ENCODE results near the gene ERBB2. TPM values are rescaled to one million over a fixed set of nuclear protein-coding genes. Genes with fewer than 3 reads are reported as not detected.

ERBB2 gene
- total and polyA plus RNA-seq, 2 of the 13 experiments (the other 11 are each of a cell fraction or from before 2014, with no cell fraction given): 57.7 to 64.1 TPM

DNA sequence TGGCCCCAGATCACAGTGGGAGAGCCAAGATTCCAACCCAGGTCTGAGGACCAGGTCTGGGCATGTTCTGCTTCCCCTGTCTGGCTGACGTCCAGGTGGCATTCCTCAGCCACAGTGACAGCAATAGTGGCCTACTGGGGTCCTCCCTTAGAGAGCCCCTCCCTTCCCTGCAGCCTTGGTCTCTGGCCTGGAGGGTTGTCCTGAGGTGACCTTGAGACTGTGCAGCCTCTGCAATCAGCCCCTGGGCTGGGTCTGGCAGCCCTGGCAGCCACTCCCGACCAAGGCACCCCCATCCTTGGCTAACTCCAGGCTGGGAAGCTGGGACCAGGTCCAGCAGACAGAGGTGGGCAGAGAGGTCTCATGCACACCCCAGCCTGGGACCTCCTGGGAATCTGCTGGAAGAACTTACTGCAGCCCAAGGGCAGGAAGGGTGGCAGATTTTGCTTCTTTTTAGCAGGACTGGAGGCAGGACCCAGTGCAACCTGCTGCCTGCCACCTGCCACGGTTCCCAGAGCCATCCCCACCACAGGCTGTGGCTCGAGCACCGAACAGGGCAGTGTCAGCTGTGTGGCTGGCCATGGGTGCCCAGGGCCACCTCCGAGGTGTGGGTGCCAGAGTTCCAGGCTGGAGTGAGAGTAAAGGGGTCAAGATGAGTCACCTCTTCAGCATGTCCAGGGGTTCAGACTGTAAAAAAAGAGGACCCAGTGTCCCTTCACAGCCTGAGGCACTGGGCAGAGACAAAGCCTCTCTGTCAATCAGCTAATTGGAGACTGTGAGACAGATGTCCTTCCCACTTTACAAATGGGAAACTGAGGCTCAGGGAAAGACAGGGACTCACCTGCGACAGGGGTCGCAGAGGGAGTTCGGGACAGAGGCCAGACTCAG lies 50.5 kb downstream of the ERBB2 start (continued):
- TF ChIP-seq ZNF224 (CRISPR knock-in tag; IDR thresholded peaks at IDR 0.05) (no peak), ZFP37 (CRISPR knock-in tag; IDR thresholded peaks at IDR 0.05; ENCODE audit: borderline replicate concordance) (no peak), ZNF589 (CRISPR knock-in tag; conservative IDR thresholded peaks at IDR 0.05) (no peak), TCF7 (IDR thresholded peaks at IDR 0.05; ENCODE audit: low read depth) (no peak), ZMYM2 (CRISPR knock-in tag; IDR thresholded peaks at IDR 0.05) (peak; percentile 54; the same call in 1 of the 2 replicates), POLR2AphosphoS2 (IDR thresholded peaks at IDR 0.05; ENCODE audit: low read depth, low read length) (no peak), CBX5 (CRISPR knock-in tag; IDR thresholded peaks at IDR 0.05; ENCODE audit: borderline replicate concordance) (peak; percentile 20; the same call in 1 of the 2 replicates), ZSCAN9 (CRISPR knock-in tag; IDR thresholded peaks at IDR 0.05; ENCODE audit: borderline replicate concordance) (no peak), ZNF569 (CRISPR knock-in tag; IDR thresholded peaks at IDR 0.05; ENCODE audit: borderline replicate concordance) (no peak), ERF (CRISPR knock-in tag; IDR thresholded peaks at IDR 0.05) (0 out of 2 replicates have a peak, but pooled peaks have one; percentile 43), TAF1 (CRISPR knock-in tag; IDR thresholded peaks at IDR 0.05) (no peak; the same call in 1 of the 2 replicates), KDM5A (IDR thresholded peaks at IDR 0.05; ENCODE audit: borderline replicate concordance, low read length) (no peak), CHD2 (IDR thresholded peaks at IDR 0.05; ENCODE audit: low read depth, low read length) (no peak), ZFP82 (CRISPR knock-in tag; IDR thresholded peaks at IDR 0.05; ENCODE audit: borderline replicate concordance) (no peak), FOXC1 (CRISPR knock-in tag; IDR thresholded peaks at IDR 0.05; ENCODE audit: borderline replicate concordance) (peak; percentile 81), ZNF761 (CRISPR knock-in tag; conservative IDR thresholded peaks at IDR 0.05) (0 out of 2 replicates have a peak, but pooled peaks have one; percentile 58), RAD51 (IDR thresholded peaks at IDR 0.05; ENCODE audit: borderline replicate concordance) (no peak)
- TF ChIP-seq, protein P1, sequence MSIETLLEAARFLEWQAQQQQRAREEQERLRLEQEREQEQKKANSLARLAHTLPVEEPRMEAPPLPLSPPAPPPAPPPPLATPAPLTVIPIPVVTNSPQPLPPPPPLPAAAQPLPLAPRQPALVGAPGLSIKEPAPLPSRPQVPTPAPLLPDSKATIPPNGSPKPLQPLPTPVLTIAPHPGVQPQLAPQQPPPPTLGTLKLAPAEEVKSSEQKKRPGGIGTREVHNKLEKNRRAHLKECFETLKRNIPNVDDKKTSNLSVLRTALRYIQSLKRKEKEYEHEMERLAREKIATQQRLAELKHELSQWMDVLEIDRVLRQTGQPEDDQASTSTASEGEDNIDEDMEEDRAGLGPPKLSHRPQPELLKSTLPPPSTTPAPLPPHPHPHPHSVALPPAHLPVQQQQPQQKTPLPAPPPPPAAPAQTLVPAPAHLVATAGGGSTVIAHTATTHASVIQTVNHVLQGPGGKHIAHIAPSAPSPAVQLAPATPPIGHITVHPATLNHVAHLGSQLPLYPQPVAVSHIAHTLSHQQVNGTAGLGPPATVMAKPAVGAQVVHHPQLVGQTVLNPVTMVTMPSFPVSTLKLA (IDR thresholded peaks at IDR 0.05): no peak
- TF ChIP-seq, protein P2, sequence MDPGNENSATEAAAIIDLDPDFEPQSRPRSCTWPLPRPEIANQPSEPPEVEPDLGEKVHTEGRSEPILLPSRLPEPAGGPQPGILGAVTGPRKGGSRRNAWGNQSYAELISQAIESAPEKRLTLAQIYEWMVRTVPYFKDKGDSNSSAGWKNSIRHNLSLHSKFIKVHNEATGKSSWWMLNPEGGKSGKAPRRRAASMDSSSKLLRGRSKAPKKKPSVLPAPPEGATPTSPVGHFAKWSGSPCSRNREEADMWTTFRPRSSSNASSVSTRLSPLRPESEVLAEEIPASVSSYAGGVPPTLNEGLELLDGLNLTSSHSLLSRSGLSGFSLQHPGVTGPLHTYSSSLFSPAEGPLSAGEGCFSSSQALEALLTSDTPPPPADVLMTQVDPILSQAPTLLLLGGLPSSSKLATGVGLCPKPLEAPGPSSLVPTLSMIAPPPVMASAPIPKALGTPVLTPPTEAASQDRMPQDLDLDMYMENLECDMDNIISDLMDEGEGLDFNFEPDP (CRISPR knock-in tag; conservative IDR thresholded peaks at IDR 0.05): no peak
- TF ChIP-seq, protein P3, sequence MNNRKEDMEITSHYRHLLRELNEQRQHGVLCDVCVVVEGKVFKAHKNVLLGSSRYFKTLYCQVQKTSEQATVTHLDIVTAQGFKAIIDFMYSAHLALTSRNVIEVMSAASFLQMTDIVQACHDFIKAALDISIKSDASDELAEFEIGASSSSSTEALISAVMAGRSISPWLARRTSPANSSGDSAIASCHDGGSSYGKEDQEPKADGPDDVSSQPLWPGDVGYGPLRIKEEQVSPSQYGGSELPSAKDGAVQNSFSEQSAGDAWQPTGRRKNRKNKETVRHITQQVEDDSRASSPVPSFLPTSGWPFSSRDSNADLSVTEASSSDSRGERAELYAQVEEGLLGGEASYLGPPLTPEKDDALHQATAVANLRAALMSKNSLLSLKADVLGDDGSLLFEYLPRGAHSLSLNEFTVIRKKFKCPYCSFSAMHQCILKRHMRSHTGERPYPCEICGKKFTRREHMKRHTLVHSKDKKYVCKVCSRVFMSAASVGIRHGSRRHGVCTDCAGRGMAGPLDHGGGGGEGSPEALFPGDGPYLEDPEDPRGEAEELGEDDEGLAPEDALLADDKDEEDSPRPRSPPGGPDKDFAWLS (CRISPR knock-in tag; IDR thresholded peaks at IDR 0.05; ENCODE audit: borderline replicate concordance): no peak
- TF ChIP-seq, protein P4, sequence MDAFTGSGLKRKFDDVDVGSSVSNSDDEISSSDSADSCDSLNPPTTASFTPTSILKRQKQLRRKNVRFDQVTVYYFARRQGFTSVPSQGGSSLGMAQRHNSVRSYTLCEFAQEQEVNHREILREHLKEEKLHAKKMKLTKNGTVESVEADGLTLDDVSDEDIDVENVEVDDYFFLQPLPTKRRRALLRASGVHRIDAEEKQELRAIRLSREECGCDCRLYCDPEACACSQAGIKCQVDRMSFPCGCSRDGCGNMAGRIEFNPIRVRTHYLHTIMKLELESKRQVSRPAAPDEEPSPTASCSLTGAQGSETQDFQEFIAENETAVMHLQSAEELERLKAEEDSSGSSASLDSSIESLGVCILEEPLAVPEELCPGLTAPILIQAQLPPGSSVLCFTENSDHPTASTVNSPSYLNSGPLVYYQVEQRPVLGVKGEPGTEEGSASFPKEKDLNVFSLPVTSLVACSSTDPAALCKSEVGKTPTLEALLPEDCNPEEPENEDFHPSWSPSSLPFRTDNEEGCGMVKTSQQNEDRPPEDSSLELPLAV (CRISPR knock-in tag; conservative IDR thresholded peaks at IDR 0.05; ENCODE audit: low read depth): no peak
- TF ChIP-seq, protein P5, sequence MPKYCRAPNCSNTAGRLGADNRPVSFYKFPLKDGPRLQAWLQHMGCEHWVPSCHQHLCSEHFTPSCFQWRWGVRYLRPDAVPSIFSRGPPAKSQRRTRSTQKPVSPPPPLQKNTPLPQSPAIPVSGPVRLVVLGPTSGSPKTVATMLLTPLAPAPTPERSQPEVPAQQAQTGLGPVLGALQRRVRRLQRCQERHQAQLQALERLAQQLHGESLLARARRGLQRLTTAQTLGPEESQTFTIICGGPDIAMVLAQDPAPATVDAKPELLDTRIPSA (CRISPR knock-in tag; IDR thresholded peaks at IDR 0.05; ENCODE audit: borderline replicate concordance): no peak
